Mesenchymal stem cell (in vitro differentiated cells and primary cell): ENCODE measurements around the gene TEKT5.

Experiments used
- DNase-seq: peaks from one replicate; pipeline ENCODE4 v3.0.0-alpha.2; 2013
- H2AFZ ChIP-seq: one replicate; pipeline ENCODE4 v1.6.1; 2013; ENCODE audit warnings: low read depth, mild to moderate bottlenecking, control low read depth, inconsistent platforms, low read length, moderate library complexity
- H2AK5ac ChIP-seq: 2 replicates; pipeline ENCODE4 v1.6.1; 2013; ENCODE audit warnings: low read length, moderate library complexity, mild to moderate bottlenecking, inconsistent platforms; ENCODE audit not compliant: severe bottlenecking
- H2BK120ac ChIP-seq: one replicate; pipeline ENCODE4 v1.6.1; 2013; ENCODE audit warnings: low read depth, mild to moderate bottlenecking, inconsistent platforms, low read length, moderate library complexity
- H2BK12ac ChIP-seq, 2 experiments: one replicate each; pipeline ENCODE4 v1.6.1; 2013; ENCODE audit warnings: inconsistent platforms in 2 of 2, low read length in 2 of 2, mild to moderate bottlenecking in 2 of 2, moderate library complexity in 2 of 2, control low read depth in 1 of 2
- H2BK15ac ChIP-seq: one replicate; pipeline ENCODE4 v1.6.1; 2013; ENCODE audit warnings: mild to moderate bottlenecking, low read depth, inconsistent platforms; ENCODE audit not compliant: poor library complexity, severe bottlenecking
- H2BK5ac ChIP-seq: 2 replicates; pipeline ENCODE4 v1.6.1; 2013; ENCODE audit warnings: low read depth, mild to moderate bottlenecking, low read length, control low read depth, inconsistent platforms; ENCODE audit not compliant: poor library complexity, severe bottlenecking
- H3K14ac ChIP-seq, 2 experiments: one replicate each; pipeline ENCODE4 v1.6.1; 2013; ENCODE audit warnings: inconsistent platforms in 2 of 2, low read length in 2 of 2, control low read depth in 1 of 2, mild to moderate bottlenecking in 1 of 2, moderate library complexity in 1 of 2
- H3K18ac ChIP-seq, 2 experiments: one replicate each; pipeline ENCODE4 v1.6.1; 2013; ENCODE audit warnings: inconsistent platforms in 2 of 2, low read length in 2 of 2, control low read depth in 1 of 2, low read depth in 1 of 2, mild to moderate bottlenecking in 1 of 2
- H3K23ac ChIP-seq, 2 experiments: one replicate each; pipeline ENCODE4 v1.6.1; 2013; ENCODE audit warnings: inconsistent platforms in 2 of 2, low read length in 2 of 2, mild to moderate bottlenecking in 2 of 2, moderate library complexity in 2 of 2, control low read depth in 1 of 2
- H3K27ac ChIP-seq: 2 replicates; pipeline ENCODE4 v1.5.1; 2013; ENCODE audit warnings: mild to moderate bottlenecking, moderate library complexity, low read length, control low read depth, inconsistent platforms; ENCODE audit not compliant: poor library complexity, severe bottlenecking
- H3K27me3 ChIP-seq, 2 experiments: 2 replicates each; pipeline versions ENCODE4 v1.6.1 to v1.7.0; 2013; ENCODE audit warnings: low read length in 2 of 2, mild to moderate bottlenecking in 2 of 2, moderate library complexity in 2 of 2, control low read depth in 1 of 2, inconsistent platforms in 1 of 2; ENCODE audit not compliant: control insufficient read depth in 1 of 2, insufficient read depth in 1 of 2
- H3K36me3 ChIP-seq, 2 experiments: 2 replicates each; pipeline versions ENCODE4 v1.6.1 to v1.7.0; 2013; ENCODE audit warnings: low read length in 2 of 2, control low read depth in 1 of 2, inconsistent platforms in 1 of 2, low read depth in 1 of 2, mild to moderate bottlenecking in 1 of 2; ENCODE audit not compliant: insufficient read depth in 2 of 2, control insufficient read depth in 1 of 2
- H3K4ac ChIP-seq, 2 experiments: one replicate each; pipeline ENCODE4 v1.6.1; 2013; ENCODE audit warnings: inconsistent platforms in 2 of 2, low read length in 2 of 2, mild to moderate bottlenecking in 2 of 2, moderate library complexity in 2 of 2, control low read depth in 1 of 2, low read depth in 1 of 2
- H3K4me1 ChIP-seq: 2 replicates; pipeline ENCODE4 v1.6.1; 2013; ENCODE audit warnings: low read depth, low read length, control low read depth; ENCODE audit not compliant: control insufficient read depth, insufficient read depth
- H3K4me2 ChIP-seq: 2 replicates; pipeline ENCODE4 v1.6.1; 2013; ENCODE audit warnings: low read length, mild to moderate bottlenecking, inconsistent platforms; ENCODE audit not compliant: poor library complexity, severe bottlenecking
- H3K4me3 ChIP-seq, 2 experiments: 2 replicates each; pipeline versions ENCODE4 v1.5.1 to v1.7.0; 2013; ENCODE audit warnings: low read length in 2 of 2, mild to moderate bottlenecking in 2 of 2, control low read depth in 1 of 2, low read depth in 1 of 2; ENCODE audit not compliant: insufficient read depth in 1 of 2
- H3K79me1 ChIP-seq: replicated peaks from 2 replicates; pipeline ENCODE4 v1.6.1; 2013; ENCODE audit warnings: mild to moderate bottlenecking, control low read depth, low read length, inconsistent platforms; ENCODE audit not compliant: poor library complexity, severe bottlenecking
- H3K9ac ChIP-seq: 2 replicates; pipeline ENCODE4 v1.7.0; 2013; ENCODE audit warnings: mild to moderate bottlenecking, low read length, moderate library complexity
- H3K9me3 ChIP-seq: 2 replicates; pipeline ENCODE4 v1.7.0; 2013; ENCODE audit warnings: mild to moderate bottlenecking, low read length; ENCODE audit not compliant: control insufficient read depth
- H4K8ac ChIP-seq: one replicate; pipeline ENCODE4 v1.6.1; 2013; ENCODE audit warnings: inconsistent platforms, mild to moderate bottlenecking, low read length, moderate library complexity
- H4K91ac ChIP-seq: one replicate; pipeline ENCODE4 v1.6.1; 2013; ENCODE audit warnings: mild to moderate bottlenecking, low read length, inconsistent platforms
- WGBS: methylation state at CpG from one replicate; pipeline ENCODE4 v1.1.7; 2013; ENCODE audit warnings: mixed read lengths; 5-methylcytosine and 5-hydroxymethylcytosine counted together

The TEKT5 gene

DNA sequence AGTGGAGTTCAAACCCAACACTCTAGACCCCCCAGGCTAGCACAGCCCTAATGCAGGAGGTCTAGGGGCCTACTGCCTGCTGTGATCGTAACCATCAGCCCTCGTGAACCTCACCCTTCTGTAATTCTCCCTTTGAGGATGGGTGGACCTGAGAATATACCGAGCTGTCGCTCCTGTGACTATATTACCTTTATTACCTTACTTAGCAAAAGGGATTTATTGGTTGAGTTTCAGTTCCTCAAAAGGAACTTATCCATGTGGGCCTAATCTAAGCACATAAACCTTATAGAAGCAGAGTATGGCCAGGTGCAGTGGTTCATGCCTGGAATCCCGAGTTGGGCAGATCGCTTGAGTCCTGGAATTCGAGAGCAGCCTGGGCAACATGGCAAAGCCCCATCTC, 95.1 kb downstream of the TEKT5 start:
- WGBS, result 90% methylated on average over 5 of the region's 7 CpGs

GRCh38 chr16:10598157-10598556, 96.6 kb downstream of the TEKT5 start:
- no peak overlapping the region for H2AFZ ChIP-seq
- H3K27me3 ChIP-seq, result peaks cover 17 to 79% of the 10 kb centered on the region in 2 experiments
- DNase-seq, result no peak
- WGBS, result 82% methylated on average over 11 of the region's 11 CpGs
- H3K36me3 ChIP-seq, result peaks cover 0 to 3% of the 10 kb centered on the region in 2 experiments
- no peaks in the 10 kb centered on the region for H3K79me1 ChIP-seq
- no peak overlapping the region for H3K4ac ChIP-seq
- H2AK5ac ChIP-seq, result no peak overlapping the region
- H4K91ac ChIP-seq, result no peak overlapping the region
- no peak overlapping the region for H3K18ac ChIP-seq
- no peak overlapping the region for H3K14ac ChIP-seq
- no peak overlapping the region for H4K8ac ChIP-seq
- no peak overlapping the region for H3K9ac ChIP-seq
- H2BK12ac ChIP-seq, result no peak overlapping the region
- H2BK15ac ChIP-seq, result no peak overlapping the region
- no peak overlapping the region for H3K23ac ChIP-seq
- H2BK5ac ChIP-seq, result no peak overlapping the region
- H3K27ac ChIP-seq, result no peak overlapping the region
- H3K4me2 ChIP-seq, result no peak overlapping the region
- H2BK120ac ChIP-seq, result no peak overlapping the region
- H3K4me1 ChIP-seq, result peaks cover 2% of the 10 kb centered on the region
- H3K9me3 ChIP-seq, result no peaks in the 10 kb centered on the region
- H3K4me3 ChIP-seq, result no peak overlapping the region

More for the DNA sequence above, 95.1 kb downstream of the TEKT5 start:
- Histone ChIP-seq H3K9me3 (no peaks in the 10 kb centered on the region), H3K4me2 (no peak overlapping the region), H3K27me3 (peaks cover 15 to 83% of the 10 kb centered on the region in 2 experiments), H3K4me1 (no peaks in the 10 kb centered on the region), H2AK5ac (no peak overlapping the region), H2BK12ac (no peak overlapping the region), H2AFZ (no peak overlapping the region), H3K36me3 (peaks cover 0 to under 1% of the 10 kb centered on the region in 2 experiments), H3K27ac (no peak overlapping the region), H2BK5ac (no peak overlapping the region), H3K23ac (no peak overlapping the region), H3K18ac (no peak overlapping the region), H4K91ac (no peak overlapping the region), H3K79me1 (no peaks in the 10 kb centered on the region), H3K9ac (no peak overlapping the region), H4K8ac (no peak overlapping the region), H3K4ac (no peak overlapping the region), H3K14ac (no peak overlapping the region), H3K4me3 (no peak overlapping the region), H2BK120ac (no peak overlapping the region), H2BK15ac (no peak overlapping the region)
- DNase-seq, result no peak

DNA sequence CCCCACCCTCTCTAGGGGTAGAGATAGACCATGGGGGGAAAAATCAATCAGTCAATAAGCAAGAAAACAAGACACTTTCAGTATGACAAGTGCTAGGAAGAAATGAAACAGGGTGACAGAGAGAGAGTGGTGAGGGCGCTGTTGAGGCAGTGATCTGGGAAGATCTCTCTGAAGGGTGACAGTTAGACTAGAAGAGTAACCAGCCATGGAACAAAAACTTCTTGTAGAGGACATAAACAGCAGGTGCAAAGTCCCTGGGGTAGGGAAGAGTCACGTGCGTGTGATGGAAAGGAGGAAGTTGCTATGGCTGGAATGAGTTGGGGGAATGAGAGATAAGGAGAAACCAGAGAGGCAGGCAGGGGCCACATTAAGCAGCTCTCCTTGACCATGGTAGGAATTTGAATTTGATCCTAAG, 97.5 kb downstream of the TEKT5 start:
- Histone ChIP-seq H3K4ac (no peak overlapping the region), H3K23ac (no peak overlapping the region), H3K9ac (no peak overlapping the region), H3K18ac (no peak overlapping the region), H3K27ac (no peak overlapping the region), H3K27me3 (peaks cover 21 to 76% of the 10 kb centered on the region in 2 experiments), H3K9me3 (no peaks in the 10 kb centered on the region), H3K4me2 (no peak overlapping the region), H2BK12ac (no peak overlapping the region), H3K79me1 (no peaks in the 10 kb centered on the region), H2BK5ac (no peak overlapping the region), H2AK5ac (no peak overlapping the region), H2BK120ac (no peak overlapping the region), H4K91ac (no peak overlapping the region), H3K4me1 (peaks cover 2% of the 10 kb centered on the region), H2AFZ (no peak overlapping the region), H3K14ac (no peak overlapping the region), H4K8ac (no peak overlapping the region), H3K4me3 (no peak overlapping the region), H3K36me3 (peaks cover 0 to 3% of the 10 kb centered on the region in 2 experiments), H2BK15ac (no peak overlapping the region)
- 85% methylated on average over 3 of the region's 3 CpGs for WGBS
- DNase-seq, result no peak

DNA sequence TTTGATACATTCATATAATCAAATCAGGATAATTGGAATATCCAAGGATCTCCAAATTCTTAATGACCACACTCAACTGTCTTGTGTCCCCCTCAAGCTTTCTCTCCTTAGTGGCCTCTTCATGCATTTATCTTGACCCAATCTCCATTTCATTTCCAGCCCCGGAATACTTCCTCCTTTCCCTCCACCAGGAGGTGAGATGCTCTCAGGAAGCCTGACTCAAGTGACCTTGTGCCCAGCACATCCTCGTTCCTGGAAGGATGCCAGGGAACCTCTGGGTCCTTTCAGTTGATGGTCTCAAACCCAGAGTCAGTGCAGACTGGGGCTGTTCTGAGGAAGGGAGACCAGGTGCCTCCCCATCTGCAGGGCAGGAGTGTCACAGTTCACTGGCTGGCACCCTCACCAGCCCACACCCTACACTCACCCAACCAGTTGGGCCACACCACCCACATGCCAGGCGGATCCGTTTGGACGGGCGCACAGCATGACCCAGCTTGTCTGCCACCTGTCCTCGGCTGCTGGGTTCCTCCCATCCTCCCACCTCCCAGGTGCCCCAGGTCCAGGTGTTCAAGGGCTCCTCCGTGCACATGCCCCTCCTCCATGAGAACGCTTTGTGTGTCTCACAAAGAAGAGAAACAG, 100.3 kb downstream of the TEKT5 start:
- no peak for DNase-seq
- 91% methylated on average over 9 of the region's 9 CpGs for WGBS
- Histone ChIP-seq H3K79me1 (no peaks in the 10 kb centered on the region), H4K8ac (no peak overlapping the region), H3K27me3 (peaks cover 26 to 69% of the 10 kb centered on the region in 2 experiments), H3K4me2 (no peak overlapping the region), H3K14ac (peak overlapping the region in 1 of 2 experiments; percentile 75), H2BK5ac (no peak overlapping the region), H3K18ac (no peak overlapping the region), H3K9ac (no peak overlapping the region), H2AFZ (no peak overlapping the region), H3K4ac (no peak overlapping the region), H2BK12ac (no peak overlapping the region), H4K91ac (peak overlapping the region; percentile 58), H3K27ac (no peak overlapping the region), H3K36me3 (peaks cover 0 to 3% of the 10 kb centered on the region in 2 experiments), H2BK120ac (no peak overlapping the region), H3K23ac (no peak overlapping the region), H3K9me3 (no peaks in the 10 kb centered on the region), H3K4me1 (peaks cover 2% of the 10 kb centered on the region), H2AK5ac (no peak overlapping the region), H3K4me3 (no peak overlapping the region), H2BK15ac (no peak overlapping the region)
